Inflammatory macrophage treated with lipopolysaccharide for 4 hours (primary cell): Measurements from ENCODE around the gene SLC35B4.
A peak's percentile ranks its signal among the peaks of the same experiment; 100 is the strongest.

Experiments used
- DNase-seq: peaks from one replicate; pipeline ENCODE4 v3.0.0-alpha.2; 2020

SLC35B4 gene, protein sequence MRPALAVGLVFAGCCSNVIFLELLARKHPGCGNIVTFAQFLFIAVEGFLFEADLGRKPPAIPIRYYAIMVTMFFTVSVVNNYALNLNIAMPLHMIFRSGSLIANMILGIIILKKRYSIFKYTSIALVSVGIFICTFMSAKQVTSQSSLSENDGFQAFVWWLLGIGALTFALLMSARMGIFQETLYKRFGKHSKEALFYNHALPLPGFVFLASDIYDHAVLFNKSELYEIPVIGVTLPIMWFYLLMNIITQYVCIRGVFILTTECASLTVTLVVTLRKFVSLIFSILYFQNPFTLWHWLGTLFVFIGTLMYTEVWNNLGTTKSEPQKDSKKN

DNA sequence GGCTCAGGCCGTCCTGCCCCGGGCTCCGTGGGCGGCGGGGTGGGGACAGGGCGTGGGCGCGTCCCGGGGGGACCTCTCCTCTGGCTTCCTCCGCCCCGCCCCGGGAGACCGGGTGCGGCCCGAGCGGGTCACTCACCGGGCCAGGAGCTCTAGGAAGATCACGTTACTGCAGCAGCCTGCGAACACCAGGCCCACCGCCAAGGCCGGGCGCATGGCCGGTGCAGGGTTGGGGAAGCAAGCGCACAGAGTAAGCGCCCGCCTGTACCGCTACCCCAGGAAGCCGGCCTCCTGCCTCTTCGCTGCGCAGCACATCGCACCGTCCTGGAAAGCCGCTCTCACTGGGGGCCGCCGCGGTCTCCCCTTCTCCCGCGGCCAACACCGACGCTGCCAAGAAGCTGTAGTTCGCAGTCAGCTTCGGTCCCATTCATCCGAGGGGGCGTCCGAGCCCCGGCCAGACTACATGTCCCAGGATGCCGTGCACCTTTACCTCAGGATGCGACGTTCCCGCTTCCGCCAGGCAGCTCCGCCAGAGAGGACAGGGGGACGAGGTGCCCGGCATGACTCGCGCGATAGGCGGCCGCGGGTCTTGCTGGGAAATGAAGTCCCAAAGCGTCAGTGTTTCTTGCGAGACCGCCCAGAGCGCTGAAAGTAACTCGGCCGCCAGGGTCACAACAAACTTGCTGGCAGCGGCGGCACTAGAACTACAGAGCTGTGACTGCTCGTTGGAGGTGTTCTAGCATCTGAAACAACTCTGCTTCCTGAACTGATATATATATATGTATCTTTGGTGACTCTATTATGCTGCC is at the start of gene SLC35B4:
Gene SLC35B4, minus strand, starts transcription at position 392 of the 806 bp plus-strand sequence. Its CDS starts 179 bp downstream, at position 213.
- DNase-seq = peak; percentile 96

DNA sequence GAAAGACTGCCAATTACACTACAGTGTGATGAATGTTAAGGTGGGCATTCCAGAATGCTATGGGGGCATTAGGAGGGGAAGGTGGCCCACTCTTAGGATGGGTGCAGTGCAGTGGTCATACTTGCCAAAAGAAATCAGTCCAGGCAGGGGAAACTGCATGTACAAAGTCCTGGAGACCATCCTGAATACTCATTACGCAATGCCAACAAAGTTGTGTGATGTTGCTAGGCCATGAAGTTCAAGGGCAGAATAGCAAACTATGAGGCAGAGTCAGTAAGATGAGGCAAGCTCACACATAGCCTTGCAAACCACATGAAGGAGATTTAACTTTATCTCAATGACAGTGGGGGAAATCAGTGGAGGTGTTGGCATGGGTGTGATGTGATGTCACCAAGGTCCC is 49.8 kb upstream of the SLC35B4 start:
- no peak for DNase-seq

DNA sequence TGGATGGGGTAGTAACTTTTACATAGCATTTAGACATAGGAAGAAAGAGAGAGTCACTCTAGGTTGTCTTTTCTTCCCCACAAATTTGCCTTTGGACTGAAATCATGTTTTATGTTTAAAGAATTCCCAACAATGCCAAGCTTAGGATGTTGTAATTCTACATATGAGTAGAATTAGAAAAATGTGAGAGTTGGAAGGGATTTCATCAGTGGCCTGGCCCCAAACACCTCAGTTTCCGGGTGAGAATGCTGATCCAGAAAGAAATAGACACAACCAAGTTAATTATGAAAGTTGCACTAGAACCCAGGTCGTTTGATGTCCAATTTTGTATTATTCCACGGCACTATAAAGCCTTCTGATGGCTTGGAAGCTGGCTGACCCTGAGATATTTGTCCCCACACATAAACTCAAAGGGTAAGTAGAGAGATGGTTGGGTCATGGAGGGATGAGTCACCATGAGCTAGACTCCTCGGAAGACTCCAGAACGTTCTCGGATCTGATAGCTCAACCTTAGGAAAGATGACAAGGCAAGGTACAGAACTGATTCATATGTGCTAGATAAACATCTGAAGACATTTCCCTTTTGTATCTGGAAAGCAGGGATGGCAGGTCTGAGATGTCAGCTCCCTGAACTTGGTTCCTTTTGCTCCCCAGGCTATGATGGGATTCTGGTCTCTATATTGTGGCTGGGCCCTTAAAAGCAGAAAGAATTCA is 48.8 kb upstream of the SLC35B4 start:
- no peak for DNase-seq

DNA sequence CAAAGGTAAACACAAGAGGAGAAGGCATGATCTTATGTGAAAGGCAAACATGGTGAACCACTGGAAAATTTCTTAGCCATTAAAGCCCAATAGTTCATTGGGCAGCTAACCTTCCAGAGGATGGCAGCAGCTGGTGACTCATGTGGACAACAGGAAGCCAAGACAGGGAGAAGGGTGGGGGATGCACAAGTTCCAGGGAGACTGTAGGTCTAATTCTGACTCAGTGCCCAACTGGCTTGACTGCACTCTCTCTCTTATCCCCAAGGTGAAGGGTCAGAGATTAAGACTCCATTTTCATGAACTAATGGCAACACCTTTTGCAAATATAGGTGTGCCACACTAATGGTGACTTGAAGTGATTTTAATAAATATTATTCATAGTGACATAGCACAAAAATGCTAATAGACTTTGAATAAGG is 47.9 kb upstream of the SLC35B4 start:
- DNase-seq = no peak

DNA sequence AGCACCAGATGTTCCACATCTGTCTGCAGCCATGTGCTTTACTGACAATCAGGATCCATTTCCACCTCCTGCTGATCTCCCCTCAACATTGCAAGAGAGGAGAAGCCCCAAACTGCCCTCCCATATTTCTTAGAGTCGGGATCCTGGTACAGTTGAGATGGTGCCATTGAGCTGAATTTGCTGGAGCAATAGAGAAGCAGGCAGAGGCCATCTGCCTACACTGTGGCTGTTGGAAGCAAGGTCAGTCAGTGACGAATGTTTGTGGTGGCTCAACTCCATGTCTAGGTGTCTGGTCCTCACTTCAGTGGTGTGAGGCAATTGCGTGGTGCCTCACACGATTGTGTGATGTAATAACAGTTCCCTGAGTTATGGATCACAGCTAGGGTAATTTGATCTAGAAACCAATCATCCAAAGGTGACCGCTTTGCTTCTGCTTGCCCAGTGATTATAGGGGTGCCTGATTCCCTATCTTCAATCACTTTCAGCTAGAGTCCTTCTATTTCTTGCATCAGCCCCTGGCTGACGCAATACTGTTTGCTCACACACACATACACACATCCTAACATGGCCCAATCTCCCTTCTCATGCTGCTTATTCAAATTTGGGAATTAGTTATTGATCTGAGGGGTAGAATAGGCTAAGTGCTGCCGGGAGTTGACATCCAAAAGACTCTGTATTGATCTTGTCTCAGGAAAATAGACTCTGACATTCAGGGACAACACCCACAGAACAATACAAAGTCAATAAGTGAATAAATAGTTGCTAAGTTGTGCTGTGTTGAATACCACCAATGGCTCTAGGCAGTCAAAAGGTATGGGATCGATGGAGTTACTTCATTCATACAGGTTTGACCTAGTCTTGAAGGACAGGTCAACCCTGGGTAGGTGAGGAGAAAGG is 46.1 kb upstream of the SLC35B4 start:
- peak; percentile 28 for DNase-seq

DNA sequence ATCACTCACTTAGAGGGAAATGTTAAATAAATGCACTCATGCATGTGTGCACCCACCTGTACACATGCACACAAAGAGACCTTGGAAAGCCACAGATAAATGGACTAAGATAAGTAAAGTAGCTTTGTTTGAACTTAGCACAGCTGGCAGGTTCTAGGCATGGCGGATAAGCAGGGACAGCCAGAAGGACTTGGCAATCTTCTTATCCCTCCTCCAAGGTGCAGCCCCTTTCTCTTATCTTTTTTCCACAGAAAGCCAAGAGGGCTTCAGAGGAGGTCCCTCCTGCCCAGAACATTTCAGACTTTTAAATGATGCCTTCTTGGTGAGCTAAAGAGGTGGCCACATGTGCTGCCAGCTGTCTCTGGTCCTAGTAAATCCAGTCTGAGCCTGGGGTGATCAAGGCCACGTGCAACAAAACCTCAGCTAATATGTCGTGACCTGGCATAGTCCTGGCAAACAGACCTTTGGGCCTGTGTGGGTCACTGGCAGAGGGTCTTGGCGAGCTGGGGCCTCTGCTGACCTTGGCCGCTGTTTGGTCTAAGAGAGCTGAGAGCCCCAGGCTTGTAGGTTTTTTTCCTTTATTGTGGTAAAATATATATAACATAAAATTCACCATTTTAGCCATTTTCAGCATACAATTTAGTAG is 43.2 kb upstream of the SLC35B4 start:
- no peak for DNase-seq

DNA sequence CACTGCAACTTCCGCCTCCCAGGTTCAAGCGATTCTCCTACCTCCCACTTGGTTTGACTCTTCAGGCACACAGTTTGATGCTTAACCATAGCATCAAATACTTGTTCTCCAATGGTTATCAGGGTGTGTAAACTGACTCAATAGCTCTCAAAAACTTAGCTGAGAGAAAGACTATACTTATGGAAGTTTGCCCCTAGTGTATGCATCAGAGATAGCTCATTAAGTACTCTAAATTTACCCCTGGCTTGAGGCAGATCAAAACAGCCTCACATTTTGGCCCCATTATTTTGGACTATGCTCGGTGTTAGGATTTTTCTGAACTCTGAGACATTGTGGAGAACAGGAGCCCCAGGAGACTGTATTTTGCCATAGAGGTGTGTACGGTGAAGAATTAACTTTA is 40.8 kb upstream of the SLC35B4 start:
- no peak for DNase-seq

DNA sequence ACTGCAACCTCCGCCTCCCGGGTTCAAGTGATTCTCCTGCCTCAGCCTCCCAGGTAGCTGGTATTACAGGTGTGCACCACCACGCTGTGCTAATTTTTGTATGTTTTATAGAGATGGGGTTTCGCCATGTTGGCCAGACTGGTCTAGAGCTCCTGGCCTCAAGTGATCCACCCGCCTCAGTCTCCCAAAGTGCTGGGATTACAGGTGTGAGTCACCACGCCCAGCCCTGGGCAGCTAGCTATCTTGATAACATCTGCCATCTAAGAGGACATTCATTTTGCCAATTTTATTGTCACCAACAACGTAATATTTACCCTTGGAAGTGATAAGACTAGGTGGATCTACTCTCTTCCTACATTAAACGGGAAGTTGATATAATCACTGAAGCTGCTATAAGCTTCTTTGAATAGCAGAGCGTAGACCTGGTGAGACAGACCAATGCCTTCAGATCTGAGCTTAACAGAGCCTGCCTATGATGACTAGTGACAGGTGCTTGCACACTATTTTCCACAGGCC is 39.7 kb upstream of the SLC35B4 start:
- DNase-seq = no peak

DNA sequence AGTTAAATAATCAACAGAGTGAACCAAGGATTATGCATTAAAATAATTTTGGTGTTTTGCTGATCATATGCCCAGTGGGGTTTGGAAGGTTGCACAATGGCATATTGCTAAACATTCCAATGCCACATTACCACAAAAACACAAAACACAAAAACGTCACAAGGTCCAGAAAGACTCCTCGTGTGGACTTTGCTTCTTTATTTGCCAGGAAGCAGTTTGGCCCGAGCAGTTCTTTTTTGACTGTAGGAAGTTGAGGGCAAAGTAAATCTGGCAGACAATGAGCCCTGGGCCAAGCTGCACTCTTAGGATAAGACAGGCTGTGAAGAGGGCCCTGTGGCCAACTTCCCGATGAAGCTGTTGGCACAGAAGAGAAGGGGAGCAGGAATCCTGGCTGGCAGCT is 39.2 kb upstream of the SLC35B4 start:
- DNase-seq = peak; percentile 51

DNA sequence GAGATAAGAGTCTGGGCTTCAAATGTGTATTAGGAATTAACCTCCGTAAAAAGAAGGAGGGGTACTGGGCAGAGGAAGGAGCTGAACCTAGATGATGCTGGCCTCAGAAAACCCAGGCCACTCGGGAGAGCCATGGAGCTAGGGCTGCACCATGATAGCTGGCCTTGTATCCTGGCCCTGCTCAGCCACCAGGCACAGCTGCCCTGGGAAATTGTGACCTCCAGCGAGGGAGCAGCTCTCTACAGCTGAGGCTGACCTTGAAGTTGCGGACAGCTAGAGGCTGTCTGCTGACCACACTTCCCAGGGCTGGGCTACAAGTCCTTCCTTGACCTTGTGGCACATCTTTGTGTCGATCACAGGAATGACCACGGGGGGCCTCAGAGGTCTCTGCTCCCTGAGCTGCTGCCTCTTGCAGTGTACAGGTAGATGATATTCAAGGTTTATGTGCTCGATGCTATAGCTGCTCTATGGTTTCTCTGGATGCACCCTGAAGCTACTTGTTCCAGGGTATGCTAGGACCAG is 38.3 kb upstream of the SLC35B4 start:
- DNase-seq = no peak

DNA sequence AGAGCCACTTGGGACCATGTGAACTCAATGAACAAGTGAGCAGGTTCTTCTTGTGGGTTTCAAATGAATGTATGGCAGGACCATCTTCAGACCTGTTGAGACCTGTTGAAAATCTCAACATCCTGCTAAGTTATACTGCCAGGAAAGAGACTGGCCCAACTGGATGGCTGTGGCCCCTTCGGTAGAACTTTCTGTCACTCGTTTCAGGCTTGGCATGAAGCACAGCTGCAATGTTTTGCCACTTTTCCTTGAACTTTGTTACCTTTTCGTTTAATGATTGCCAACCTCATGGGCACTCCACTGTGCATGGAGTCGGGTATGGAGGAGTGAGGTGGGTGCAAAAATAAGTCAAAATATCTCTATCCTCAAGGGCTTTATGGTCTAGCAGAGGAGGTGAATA is 36.7 kb upstream of the SLC35B4 start:
- DNase-seq = no peak

DNA sequence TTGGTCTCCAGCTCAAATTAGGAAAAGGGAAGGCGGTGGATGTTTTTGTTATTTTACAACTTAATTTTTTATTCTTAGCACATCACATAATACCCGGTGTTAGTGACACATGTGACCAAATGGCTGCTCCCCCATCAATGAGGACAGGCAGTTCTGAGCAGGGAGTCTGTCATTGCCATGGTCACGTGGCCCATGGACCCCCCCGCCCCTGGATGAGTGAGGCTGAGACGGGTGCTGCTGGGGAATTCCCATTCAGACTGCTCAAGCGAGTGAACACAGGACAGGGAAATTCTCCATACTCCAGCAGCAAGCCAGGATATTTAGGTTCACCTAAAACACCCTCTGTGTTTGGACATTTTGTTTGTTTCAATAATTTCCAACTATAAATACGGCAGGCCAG is 34.7 kb upstream of the SLC35B4 start:
- no peak for DNase-seq

DNA sequence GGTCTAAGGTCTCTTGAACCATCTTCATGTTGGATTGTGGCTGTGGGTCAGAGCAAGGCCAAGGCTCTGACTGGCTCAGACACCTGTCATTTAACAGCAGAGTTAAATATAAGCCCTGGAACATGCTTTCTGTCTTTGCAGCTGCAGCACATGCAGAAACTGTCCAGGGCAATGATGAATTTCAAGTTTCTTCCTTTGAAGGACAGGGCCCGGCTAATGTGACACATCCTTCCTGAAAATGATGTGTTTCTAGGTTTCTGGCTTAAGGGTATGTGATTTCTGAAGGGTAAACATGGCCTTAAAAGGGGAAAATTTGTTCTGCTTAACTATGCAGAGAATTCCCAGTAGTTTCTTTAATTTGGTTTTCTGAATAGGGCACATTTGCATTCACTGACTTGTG is 34.0 kb upstream of the SLC35B4 start:
- DNase-seq = no peak

DNA sequence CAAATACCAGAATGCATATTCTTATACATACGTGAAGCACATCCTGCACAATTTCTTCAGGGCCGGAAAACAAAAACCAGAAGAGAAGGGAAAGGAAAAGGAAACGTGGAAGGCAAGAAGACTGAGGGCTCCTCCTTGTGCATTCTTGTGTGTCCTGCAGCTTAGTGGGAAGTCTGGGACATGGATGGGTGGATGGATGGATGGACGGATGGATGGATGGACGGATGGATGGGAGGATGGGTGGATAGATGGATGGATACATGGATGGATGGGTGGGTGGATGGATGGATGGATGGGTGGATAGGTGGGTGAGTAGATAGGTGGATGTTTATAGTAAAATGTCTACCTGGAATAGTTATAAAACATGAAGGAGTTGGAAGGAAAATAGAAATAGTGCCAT is 30.8 kb upstream of the SLC35B4 start:
- no peak for DNase-seq

DNA sequence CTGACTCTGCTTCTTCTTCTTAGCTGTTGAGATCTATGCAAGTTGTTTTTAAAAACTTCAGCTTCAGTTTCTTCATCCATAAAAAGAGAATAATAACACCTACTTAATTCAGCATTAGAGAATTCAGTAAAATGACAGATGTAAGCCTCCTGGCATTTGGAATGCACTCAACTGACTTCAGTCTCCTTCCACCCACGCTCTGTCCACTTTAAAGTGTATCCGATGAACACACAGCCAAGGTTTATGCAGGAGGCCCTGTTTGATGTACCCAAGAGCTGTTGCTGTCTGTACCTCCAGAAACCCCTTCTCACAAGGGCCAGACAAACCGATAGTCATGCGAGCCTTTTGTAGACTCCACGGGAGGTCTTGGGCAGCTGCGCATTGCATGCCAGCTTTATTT is 27.1 kb upstream of the SLC35B4 start:
- DNase-seq = no peak

DNA sequence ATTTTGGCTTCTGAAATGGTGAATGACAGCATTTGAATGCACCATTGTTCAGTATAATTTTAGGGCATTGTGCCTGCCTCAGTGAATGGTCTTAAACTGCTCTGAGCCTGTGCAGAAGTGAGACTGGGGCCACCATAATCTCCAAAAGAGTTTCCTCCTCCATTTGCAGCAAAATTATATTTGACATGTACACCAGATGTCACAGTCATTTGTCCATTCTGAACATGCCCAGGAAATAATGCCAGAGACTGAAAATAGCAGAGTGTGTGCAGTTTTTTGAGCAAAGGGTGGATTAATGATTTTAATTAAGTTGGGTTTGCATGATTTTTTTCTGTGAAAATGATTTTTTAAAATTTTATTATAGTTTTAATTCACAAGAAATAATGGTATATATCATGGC is 26.4 kb upstream of the SLC35B4 start:
- no peak for DNase-seq

DNA sequence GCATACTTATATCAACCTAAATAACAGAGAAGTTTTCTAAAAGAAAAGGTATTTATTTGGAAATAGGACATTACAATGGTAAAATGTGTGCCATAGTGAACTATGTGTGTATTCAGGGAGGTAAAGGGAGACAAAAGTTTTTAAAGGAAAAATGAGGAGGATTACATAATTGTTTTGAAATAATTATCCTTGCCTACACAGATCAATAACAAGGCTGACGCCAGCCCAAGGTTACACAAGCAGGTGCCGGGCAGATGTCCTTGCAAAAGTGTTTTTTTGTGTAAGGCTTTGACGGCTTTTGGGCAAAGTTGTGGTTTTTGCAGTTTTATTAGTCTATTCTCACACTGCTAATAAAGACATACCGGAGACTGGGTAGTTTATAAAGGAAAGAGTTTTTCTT is 22.7 kb upstream of the SLC35B4 start:
- DNase-seq = no peak

DNA sequence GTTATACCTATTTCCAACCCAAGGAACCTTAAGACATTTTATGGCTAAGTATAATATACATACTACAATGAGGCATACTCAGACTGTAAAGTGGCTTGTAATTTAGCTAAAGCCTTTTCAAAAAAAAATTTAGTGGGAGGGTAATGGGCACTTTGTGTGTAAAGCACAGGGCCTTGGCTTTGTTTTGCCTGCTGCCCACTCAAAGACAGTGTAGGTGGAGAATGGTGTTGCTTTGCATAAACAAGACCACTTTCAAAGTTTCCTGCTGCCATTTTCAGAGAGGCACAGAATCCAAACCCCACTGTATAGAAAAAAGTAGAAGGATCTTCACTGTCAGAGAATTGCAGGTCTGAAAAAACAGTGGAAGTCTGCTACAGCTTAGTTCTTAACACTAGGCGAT is 21.2 kb upstream of the SLC35B4 start:
- no peak for DNase-seq

DNA sequence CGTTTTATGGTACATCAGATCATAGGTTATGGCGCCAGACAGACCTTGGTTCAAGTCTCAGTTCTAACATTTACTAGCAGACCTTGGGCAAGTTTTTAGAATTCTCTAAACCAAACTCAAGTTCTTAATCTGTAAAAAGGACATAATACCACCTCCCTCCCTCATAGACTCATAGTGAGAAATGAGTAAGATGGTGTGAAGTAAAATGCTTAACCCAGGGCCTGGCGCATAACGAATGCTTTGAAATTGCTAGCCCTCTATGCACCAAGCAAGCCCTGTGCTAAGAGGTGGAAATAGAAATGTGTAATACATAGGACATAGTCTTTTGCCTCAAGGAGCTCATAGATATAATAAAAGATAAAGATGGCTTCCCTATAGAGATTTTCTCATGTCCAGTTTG is 17.7 kb upstream of the SLC35B4 start:
- DNase-seq = no peak

DNA sequence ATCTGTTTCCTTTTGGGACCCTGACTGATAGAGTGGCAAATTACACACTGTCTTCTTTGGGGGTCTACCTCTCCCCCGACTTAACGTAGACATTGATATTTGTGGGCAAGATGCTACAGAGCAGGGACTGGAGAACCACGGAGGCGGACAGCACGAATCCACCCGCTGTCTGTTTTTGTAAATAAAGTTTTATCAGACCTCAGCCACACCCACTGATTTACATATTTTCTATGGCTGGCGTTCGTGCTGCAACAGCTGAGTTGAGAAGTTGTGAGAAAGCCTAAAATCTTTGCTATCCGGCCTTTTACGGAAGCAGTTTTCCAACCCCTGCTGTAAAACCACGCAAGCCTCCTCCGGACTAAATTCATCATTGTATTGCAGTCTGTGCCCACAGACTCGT is 17.2 kb upstream of the SLC35B4 start:
- no peak for DNase-seq

DNA sequence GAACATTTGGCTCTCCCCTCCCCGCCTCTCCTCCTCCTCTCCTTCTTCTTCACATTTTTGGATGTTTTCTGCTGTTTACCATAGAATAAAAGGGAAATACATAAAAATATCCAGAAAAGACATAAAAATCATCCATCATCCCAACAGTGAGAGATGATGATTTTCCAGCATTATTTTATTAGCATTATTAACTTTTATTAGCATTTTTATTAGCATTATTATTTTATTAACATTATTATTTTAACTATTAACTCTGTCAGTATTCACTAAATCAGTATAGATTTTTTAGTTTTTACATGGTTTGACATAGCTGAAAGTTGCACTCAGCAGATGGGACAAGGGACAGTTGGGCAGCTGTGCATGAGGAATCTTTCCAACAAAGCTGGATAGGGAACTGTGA is 16.2 kb upstream of the SLC35B4 start:
- no peak for DNase-seq

DNA sequence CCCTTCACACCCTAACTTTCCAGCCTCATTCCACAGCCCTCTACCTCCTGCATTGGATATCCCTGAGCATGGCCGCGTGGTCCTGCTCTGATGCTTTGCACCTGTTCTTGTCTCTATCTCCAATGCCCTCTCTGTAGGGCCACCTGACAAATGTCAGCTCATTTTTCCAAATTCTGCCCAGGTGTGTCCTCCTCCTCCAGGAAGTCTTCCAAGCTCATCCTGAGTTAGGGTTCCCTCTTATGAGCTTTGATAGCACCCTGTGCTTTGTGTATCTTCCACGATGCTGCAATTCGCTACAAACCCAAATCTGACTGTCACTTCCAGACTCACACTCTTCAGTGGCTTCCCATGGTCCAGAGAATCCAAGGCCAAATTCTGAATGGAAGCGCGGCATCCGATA is 14.7 kb upstream of the SLC35B4 start:
- no peak for DNase-seq
